ENCODE measurements around the gene LRRC75A. TPM values are rescaled to one million over a fixed set of nuclear protein-coding genes. Genes with fewer than 3 reads are reported as not detected.

LRRC75A gene
- total and polyA plus RNA-seq, 2 donors (not counting 1 experiment from before 2014, with no cell fraction given) = 0.64 to 3.1 TPM

- H3K9ac ChIP-seq (ENCODE audit: insufficient read depth, low read length) = no peak overlapping the region
- H3K4me1 ChIP-seq (ENCODE audit: control insufficient read depth, extremely low read depth, insufficient read depth, low read length) = no peaks in the 10 kb centered on the region
- H3K27ac ChIP-seq (ENCODE audit: insufficient read depth, low read length) = no peak overlapping the region
- no peak overlapping the region for H2AFZ ChIP-seq (ENCODE audit: low read length)
- H3K4me3 ChIP-seq (replicated peaks in 1 of 4; ENCODE audit: control extremely low read depth in 1 of 4, insufficient read depth in 1 of 4, low read depth in 3 of 4, low read length in 4 of 4) = no peak overlapping the region
- no peak overlapping the region for H3K4me2 ChIP-seq (ENCODE audit: extremely low read depth, insufficient read depth, low read length)
- peaks cover under 1% of the 10 kb centered on the region for H3K27me3 ChIP-seq (ENCODE audit: control insufficient read depth, insufficient read depth, low read length)
- no peaks in the 10 kb centered on the region for H3K36me3 ChIP-seq (ENCODE audit: control insufficient read depth, insufficient read depth, low read length)
- no peak for DNase-seq (ENCODE audit: low read depth in 2 of 2)
- no peaks in the 10 kb centered on the region for H3K79me2 ChIP-seq (ENCODE audit: control insufficient read depth, insufficient read depth, low read length)
- H3K9me3 ChIP-seq (ENCODE audit: control insufficient read depth, insufficient read depth, low read depth, low read length) = no peaks in the 10 kb centered on the region
- TF ChIP-seq CTCF (conservative IDR thresholded peaks at IDR 0.05 in 1 of 2, IDR thresholded peaks at IDR 0.05 in 1 of 2; ENCODE audit: low read depth in 1 of 2, low read length in 2 of 2) (peak in 1 of 2 donors; percentile 37), EZH2 (IDR thresholded peaks at IDR 0.05; ENCODE audit: low read length, missing control alignments) (no peak)
- no peaks in the 10 kb centered on the region for H4K20me1 ChIP-seq (ENCODE audit: control insufficient read depth, extremely low read depth, insufficient read depth, low read length)
These were observed 14.2 kb upstream of the LRRC75A start for GRCh38 chr17:16506188-16506587.

- H2AFZ ChIP-seq (ENCODE audit: low read length) = no peak overlapping the region
- DNase-seq (ENCODE audit: low read depth in 2 of 2) = no peak
- no peak overlapping the region for H3K4me2 ChIP-seq (ENCODE audit: extremely low read depth, insufficient read depth, low read length)
These were observed 13.0 kb upstream of the LRRC75A start for GRCh38 chr17:16504984-16505383.

GRCh38 chr17:16496820-16497489 is 5.0 kb upstream of the LRRC75A start:
- DNase-seq (ENCODE audit: low read depth in 2 of 2) = no peak
- no peaks in the 10 kb centered on the region for H3K4me1 ChIP-seq (ENCODE audit: control insufficient read depth, extremely low read depth, insufficient read depth, low read length)
- no peak overlapping the region for H2AFZ ChIP-seq (ENCODE audit: low read length)
- H3K9me3 ChIP-seq (ENCODE audit: control insufficient read depth, insufficient read depth, low read depth, low read length) = no peaks in the 10 kb centered on the region
- H3K9ac ChIP-seq (ENCODE audit: insufficient read depth, low read length) = no peak overlapping the region
- H3K79me2 ChIP-seq (ENCODE audit: control insufficient read depth, insufficient read depth, low read length) = no peaks in the 10 kb centered on the region
- TF ChIP-seq EZH2 (IDR thresholded peaks at IDR 0.05; ENCODE audit: low read length, missing control alignments) = no peak
- no peak for TF ChIP-seq CTCF (conservative IDR thresholded peaks at IDR 0.05 in 1 of 2, IDR thresholded peaks at IDR 0.05 in 1 of 2; ENCODE audit: low read depth in 1 of 2, low read length in 2 of 2)
- no peaks in the 10 kb centered on the region for H4K20me1 ChIP-seq (ENCODE audit: control insufficient read depth, extremely low read depth, insufficient read depth, low read length)
- no peaks in the 10 kb centered on the region for H3K36me3 ChIP-seq (ENCODE audit: control insufficient read depth, insufficient read depth, low read length)
- no peak overlapping the region for H3K4me3 ChIP-seq (replicated peaks in 1 of 4; ENCODE audit: control extremely low read depth in 1 of 4, insufficient read depth in 1 of 4, low read depth in 3 of 4, low read length in 4 of 4)
- no peak overlapping the region for H3K4me2 ChIP-seq (ENCODE audit: extremely low read depth, insufficient read depth, low read length)
- no peak overlapping the region for H3K27ac ChIP-seq (ENCODE audit: insufficient read depth, low read length)
- H3K27me3 ChIP-seq (ENCODE audit: control insufficient read depth, insufficient read depth, low read length) = peaks cover 24% of the 10 kb centered on the region

More at GRCh38 chr17:16504984-16505383, 13.0 kb upstream of the LRRC75A start:
- H3K9ac ChIP-seq (ENCODE audit: insufficient read depth, low read length) = no peak overlapping the region
- no peaks in the 10 kb centered on the region for H3K36me3 ChIP-seq (ENCODE audit: control insufficient read depth, insufficient read depth, low read length)
- H3K4me3 ChIP-seq (replicated peaks in 1 of 4; ENCODE audit: control extremely low read depth in 1 of 4, insufficient read depth in 1 of 4, low read depth in 3 of 4, low read length in 4 of 4) = no peak overlapping the region
- no peaks in the 10 kb centered on the region for H3K9me3 ChIP-seq (ENCODE audit: control insufficient read depth, insufficient read depth, low read depth, low read length)
- H3K4me1 ChIP-seq (ENCODE audit: control insufficient read depth, extremely low read depth, insufficient read depth, low read length) = no peaks in the 10 kb centered on the region
- TF ChIP-seq EZH2 (IDR thresholded peaks at IDR 0.05; ENCODE audit: low read length, missing control alignments) = no peak
- no peak for TF ChIP-seq CTCF (conservative IDR thresholded peaks at IDR 0.05 in 1 of 2, IDR thresholded peaks at IDR 0.05 in 1 of 2; ENCODE audit: low read depth in 1 of 2, low read length in 2 of 2)
- H3K27me3 ChIP-seq (ENCODE audit: control insufficient read depth, insufficient read depth, low read length) = no peaks in the 10 kb centered on the region
- H3K27ac ChIP-seq (ENCODE audit: insufficient read depth, low read length) = no peak overlapping the region
- H4K20me1 ChIP-seq (ENCODE audit: control insufficient read depth, extremely low read depth, insufficient read depth, low read length) = no peaks in the 10 kb centered on the region
- no peaks in the 10 kb centered on the region for H3K79me2 ChIP-seq (ENCODE audit: control insufficient read depth, insufficient read depth, low read length)
